Activated gamma-delta T cell treated with Interleukin-2 at 50 U/mL for 16 hours (primary cell): ENCODE results near the gene IPPK.

Experiments
- DNase-seq: peaks from one replicate; pipeline ENCODE4 v3.0.0-alpha.2; 2020

Gene IPPK

DNA sequence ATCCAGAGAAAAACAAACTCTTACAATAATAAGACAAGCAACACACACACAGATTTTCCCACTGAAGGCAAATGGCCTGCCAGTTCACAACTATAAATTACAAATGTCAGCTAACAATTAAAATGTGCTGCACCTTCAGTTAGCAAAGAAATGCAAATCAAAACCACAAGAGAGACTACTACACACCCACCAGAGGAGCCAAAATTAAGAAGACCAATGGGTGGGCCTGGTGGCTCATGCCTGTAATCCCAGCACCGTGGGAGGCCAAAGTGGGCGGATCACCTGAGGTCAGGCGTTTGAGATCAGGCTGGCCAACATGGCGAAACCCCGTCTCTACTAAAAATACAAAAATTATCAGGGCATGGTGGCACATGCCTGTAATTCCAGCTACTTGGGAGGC, 15.1 kb upstream of the IPPK start:
- no peak for DNase-seq

DNA sequence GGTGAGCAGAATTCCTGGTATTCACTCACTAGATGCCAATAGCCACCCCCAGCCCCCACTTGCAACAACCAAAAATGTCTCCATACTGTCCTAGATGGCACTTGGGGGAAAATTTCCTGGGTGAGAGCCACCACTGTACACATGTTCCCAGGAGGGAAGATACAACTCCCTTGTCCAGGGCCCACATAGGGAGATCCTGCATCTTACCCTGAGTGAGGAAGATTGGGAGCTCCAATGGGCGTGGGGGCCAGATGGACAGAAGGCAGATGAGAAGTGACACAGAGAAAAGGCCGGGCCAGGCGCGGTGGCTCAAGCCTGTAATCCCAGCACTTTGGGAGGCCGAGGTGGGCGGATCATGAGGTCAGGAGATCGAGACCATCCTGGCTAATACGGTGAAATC, 12.3 kb upstream of the IPPK start:
- no peak for DNase-seq

DNA sequence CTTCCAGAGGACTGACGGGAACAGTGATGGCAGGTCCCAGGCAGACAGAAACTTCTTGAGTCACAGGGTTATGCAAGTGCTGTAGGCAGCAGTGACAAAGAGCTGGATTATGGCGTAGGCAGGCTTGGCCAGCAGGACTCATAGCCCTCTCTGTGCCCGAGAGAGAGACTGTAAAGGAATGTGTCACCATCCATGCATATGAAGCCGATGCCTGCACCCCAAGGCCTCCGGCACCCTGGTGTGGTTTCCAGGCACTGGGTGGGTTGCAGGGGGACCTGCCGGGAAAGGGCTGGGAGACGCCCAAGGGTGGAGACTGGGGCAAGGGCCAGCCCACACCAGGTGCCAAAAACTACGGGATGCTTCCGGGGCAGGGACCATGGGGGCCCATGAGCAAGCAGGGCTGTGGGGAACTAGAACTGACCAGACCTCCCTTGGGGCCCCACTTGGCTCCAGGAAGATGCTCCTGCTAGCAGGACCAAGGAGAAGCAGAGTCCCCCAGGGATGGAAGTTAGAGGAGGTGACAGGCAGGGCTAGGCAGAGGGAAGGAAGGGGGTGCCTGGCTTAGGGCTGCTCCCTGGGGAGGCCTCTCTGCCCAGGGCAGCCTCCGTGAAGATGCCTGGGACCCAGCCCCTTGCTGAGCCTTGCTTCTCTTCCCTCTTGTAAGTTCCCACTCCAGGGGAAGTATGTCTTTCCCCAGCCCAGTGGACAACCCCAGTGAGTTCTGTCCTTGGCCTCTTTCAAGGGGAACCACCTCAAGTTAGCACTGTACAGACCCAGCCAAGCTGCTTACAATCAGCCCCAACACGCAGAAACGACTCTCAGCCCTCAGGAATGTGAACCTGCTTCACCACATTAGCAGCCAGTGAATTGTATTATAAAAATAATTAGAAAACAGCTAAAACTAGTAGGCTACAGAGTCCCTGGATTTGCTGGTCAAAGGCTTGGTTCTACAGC, 10.5 kb upstream of the IPPK start:
- DNase-seq, result no peak

DNA sequence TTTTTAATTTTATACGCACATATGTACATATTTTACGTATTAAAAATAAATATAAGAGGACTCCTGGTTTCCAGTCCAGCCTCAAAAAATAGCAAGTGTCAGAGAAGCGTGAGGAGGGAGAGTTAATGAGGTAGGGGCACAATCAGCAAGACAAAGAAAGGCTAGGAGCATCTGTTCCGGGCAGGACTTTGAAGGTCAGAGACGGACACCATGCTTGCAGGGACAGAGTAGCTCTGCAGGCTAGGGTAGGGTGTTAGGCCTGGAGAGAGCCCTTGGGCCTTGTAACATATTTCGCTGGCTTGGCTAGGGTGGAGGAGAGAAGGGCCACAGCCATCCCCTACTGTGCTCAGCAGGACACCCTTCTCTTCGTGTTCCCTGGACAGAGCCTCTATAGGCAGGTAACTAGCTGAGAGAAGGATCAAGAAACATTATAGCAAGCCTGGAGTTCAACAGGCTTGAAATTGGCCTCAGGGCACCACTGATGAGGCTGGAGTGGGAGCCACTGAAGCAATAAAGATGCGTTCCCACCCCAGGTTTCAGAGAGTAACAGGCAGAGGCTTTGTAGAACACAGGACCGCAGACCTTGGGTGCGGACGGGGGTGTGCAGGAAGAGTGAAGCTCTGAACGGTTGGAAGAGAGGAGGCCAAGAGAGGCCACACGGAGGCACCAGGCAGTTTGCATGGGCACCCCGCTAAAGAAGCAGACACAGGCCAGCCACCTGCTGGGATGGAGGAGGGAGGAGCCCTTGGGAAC, 9.7 kb upstream of the IPPK start:
- no peak for DNase-seq

DNA sequence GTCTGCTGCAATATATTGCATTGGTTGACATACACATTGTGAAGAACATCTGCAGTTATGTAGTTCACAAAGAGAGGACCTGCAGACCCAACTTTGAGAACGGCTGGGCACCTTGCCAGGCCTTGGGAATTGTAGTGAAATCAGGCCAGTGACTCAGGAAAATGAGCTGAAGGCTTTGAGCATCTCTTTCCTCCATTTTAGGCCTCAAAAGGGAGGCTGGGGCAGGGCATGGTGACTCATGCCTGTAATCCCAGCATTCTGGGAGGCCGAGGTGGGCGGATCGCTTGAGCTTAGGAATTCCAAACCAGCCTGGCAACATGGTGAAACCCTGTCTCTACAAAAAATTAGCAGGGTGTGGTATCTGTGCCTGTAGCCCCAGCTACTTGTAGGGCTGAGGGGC, 1.4 kb upstream of the IPPK start:
- no peak for DNase-seq

DNA sequence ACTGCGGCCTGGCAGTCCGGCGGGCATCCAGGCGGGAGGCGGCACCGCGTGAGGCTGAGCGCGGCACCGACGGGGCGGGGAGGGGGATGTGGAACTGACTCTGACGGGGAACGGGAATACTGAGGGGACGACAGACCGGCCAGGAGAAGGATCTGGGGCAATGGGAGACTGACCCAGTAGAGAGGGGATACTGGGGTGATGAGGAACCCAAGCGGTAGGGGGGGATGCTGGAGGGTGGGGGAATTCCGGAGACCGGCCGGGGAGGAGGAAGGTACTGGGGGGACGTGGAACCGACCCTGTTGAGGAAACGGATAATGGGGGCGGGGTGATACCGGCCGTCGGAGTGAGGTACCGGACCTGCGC, 423 bp downstream of the IPPK start:
- peak; percentile 25 for DNase-seq

DNA sequence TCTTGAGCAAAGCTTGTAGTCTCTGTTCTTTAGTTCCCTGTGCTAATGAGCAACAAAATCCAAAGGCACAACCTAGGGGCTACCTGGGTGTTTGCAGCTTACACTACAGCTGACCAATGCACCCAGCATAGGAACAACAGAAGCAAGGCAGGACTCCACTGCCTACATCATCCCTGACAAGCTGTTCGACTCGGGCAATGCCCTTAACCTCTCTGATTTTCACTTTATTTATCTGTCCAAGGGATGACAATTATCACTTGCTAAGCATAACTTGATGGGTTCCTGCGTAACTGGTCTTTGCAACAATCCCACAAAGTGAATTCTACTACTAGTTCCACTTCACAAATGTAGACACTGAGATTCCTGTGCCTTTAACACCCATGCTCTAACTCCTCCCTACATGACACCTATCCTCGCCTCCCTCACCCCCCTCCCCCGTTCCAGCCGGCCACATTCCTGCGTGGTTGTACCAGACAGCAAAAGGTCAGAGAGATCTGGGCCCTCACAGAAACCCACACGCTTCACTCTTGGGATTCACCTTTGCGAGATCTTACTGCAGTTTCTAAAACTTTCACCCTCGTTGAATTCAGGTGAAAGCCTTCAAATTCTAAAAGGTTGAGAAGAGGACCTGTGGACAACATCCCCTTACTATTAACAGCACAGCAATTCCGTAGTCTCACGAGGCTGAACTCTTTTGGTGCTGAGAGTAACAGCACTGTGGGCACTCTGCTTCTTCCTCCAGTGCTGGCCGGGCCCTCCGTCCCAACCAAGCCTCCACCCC, 995 bp downstream of the IPPK start:
- DNase-seq, result no peak

DNA sequence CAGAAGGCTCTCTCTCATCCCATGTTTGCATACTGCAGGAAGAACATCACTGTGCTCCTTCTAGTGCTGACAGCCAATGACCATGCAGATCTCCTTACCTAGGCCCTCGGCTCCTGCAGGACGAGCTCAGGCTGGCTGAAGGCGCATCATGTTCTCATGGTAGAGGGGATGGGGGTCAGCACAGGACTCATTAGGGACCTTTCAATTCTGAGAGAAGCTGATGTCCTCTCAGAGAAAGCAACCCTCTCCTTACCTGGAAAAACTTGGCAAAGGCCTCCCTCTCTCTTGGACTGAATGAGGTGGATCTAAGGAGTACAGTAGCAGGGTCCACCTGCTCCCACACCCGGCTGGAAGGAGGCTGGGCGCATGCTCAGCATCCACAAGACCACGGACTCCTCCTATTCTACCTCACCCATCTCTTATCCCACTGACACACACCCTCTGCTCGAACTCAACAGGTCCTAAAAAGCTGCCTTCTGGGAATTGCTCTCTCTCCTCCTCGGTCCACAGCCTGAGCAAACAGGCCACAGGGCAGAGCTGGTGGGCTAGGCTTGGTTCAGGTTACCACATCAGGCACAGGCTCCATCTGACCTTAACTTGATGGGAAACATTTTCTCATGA, 2.9 kb downstream of the IPPK start:
- no peak for DNase-seq

DNA sequence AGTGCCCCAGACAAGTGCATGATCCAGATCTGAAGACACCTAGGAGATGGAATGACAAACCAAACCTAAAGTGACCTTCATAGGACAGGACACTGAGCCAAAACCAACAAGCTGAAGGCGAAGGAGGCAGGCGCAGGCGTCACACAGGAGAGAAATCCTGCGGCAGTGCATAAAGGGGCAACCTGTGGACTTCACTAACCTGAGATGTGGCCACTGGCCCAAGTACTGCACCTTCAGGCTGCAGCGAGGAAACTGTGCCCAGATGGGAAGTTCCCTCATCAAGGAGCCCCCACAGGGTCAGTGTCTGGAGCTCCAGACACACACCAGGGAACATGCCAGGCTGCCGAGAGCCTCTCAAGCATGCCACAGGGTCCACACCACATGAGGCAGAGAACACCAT, 3.7 kb downstream of the IPPK start:
- DNase-seq, result no peak

DNA sequence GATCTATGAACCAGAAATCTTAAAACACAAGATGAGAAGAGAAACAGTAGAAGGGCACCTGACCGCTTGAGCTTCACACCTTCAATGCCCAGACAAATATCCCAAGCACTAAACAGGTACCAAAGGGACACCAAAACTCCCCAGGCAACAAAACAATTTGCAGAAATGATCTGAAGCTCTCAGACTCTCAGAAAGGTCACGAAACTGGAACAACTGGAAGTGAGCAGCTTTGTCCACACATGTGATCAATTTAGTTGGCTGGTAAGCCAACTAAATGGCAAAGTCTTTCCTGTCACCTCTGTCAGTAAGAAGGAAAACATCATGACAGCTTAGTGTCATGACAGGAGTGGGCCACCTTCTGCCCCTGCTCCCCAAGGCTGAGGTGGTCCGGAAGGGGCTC, 4.1 kb downstream of the IPPK start:
- no peak for DNase-seq

DNA sequence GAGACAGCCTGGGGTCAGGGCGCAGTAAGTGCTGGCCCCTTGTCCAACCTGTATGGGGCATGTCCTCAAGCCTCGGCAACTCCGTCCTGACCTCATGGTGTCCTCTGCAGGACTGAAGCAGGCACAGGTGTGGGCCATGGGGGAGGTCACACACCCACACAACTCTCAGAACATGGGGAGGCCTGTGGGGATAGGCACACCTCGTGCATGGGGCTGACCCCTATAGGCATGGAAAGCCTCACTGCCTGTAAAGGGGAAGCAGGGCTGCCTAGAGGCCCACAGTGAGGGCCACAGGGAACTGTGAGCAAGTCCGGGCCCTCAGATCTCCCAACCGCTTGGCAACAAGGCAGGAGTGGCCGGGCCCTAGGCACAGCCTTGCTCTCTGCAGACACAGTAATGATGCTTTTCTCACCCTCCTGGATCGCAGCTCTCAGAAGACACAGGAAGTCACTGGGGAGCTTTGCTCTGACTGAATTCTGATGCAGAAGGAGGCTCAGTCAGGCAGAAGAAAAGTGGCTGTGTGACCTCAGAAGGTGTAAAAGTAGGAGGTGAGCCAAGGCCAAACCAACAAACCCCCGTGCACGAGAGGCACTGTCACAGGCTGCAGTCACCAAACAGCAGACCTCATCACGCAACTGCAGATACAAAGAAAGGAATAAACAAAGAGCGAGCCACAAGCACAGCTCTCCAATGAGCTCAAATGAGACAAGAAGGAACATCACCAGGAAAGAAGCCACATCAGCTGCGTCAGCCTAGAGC, 5.4 kb downstream of the IPPK start:
- peak; percentile 36 for DNase-seq

DNA sequence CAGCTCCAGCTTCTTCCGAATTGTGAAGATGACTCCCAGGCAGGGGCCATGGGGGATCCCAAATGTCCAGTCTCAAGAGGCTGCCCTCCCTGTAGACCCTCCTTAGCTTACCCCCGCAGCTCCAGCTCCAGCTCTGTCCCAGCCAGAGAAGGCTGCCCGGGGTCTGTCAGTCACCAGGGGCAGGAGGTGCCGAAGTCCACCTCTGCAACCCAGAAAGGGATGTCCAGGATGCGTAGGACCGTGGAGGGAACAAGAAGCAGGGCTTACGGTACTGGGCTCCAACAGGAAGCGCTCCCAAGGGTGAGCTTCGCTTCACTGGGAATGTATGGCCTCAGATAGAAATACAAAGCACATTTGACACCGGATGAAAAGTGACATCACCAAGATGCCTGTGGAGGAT, 6.0 kb downstream of the IPPK start:
- DNase-seq, result no peak

DNA sequence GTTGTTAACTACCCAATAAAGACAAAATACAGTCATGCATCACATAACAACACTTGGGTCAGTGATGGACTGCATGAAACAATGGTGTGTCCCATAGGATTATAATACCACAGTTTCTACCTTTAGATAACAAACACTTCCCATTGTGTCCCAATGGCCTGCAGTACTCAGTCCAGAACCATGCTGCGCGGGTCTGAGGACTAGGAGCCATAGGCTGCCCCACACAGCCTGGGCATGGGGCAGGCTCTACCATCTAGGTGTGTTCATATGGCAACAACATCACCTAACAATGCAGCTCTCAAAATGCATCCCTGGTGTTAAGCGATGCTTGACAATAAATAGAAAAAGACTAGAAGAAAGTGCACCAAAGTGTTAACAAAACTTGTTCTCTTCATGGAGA, 6.8 kb downstream of the IPPK start:
- DNase-seq, result no peak

DNA sequence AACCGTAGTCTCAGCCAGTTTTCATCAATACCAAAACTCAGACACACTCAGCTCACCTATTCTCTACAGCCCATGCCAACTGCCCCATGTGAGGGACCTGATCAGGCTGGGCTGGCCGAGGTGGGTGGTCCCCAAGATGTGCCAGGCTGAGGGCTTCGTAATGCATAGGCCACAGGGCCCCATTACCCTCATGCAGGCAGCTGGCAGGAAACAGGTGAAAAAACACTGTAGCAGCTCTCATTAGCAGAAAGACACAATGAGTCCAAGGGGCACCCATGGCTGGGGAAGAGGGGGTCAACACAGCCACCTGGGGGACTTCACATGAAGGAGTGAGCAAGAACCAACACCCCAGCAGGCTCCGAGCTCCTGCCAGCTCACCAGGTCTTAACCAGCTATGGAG, 8.2 kb downstream of the IPPK start:
- DNase-seq, result no peak

DNA sequence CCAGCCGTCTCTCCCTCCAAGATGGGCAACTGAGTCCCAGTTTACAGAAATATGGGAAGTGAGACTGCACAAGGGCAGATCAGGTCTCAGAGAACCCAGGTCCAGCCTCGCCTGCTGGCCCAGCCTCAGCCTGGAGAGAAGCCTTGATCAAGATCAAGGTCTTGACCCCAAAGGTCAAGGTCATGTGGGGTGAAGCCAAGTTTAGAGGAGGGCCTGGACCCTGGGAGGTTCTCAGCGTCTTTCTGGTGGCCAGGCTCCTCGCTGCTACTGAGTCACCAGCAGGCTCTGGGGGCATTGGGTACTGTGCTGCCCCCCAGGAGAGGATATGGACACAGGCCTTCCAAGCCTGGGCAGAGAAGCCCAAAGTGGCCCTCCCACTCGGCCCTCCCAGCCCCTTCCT, 8.8 kb downstream of the IPPK start:
- DNase-seq, result no peak

DNA sequence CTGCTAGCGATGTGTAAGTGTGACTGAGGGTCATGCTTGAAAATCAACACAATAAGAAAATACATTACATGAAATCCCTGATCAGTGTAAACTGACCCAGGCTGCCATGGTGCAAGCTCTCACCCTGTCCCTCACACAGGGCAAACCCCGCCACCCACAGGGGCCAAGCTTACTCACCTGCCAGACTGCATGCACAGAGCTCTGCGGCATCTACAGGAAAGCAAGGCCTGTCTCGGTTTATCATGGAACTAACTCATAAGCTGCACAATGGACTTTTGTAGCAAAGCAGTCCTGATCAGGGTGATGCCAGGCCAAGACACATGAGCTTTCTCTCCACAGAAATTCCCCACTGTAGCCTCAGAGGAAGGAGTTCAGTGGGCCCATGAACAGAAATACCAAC, 9.7 kb downstream of the IPPK start:
- no peak for DNase-seq

DNA sequence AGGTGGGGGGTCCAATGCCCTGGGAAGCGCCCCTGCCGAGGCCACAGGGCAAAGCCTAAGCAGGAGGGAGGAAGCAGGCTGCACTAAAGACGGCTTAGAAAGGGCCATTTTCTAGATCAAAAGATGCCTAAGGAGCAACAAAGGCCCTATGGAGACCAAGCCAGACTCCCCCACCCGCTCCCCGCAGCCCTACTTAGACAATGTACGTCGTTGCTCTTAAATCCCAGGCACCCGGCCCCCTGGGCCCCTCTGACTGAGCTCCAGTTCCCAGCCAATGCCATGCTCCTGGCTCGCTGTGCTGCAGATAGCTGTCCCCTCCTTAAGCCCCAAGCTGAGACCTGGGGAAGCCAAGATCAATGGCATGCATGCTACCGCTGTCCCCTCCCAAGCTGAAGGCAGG, 10.3 kb downstream of the IPPK start:
- DNase-seq, result no peak

DNA sequence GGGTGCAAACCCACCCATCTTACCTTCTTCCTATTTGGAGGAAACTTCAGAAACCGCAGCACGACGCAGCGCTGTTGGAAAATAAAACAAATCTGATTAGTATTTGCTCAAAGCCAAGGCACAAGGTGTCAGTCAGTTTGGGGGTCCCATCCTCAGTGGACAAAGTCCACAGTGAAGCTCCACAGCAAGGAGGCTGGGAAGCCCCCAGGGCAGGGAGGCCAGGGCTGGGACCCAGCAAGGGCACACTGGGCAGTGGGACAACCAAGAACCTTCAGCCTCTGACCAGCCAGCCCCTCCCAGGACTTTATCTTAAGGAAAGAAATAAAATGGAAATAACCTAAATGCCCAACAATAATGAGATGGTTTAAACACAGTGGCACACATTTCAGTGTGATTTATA, 11.3 kb downstream of the IPPK start:
- DNase-seq, result no peak

DNA sequence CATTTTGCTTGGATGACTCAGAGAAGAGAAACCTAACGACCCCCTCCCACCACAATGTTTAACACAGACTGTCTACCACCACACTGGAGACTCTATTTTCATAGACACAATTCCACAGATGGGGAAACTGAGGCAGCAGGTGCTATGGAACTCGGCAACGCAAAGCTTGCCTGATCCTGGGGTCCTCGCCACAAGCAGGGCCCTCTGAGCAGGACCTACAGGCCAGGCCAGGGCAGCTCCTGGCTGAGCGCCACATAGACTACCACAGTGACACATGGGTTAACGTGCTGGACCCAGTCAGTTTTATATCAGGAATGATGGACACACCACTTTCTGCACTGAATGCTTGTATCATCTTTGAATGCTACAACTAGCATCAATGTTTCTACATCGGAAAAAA, 11.8 kb downstream of the IPPK start:
- no peak for DNase-seq

DNA sequence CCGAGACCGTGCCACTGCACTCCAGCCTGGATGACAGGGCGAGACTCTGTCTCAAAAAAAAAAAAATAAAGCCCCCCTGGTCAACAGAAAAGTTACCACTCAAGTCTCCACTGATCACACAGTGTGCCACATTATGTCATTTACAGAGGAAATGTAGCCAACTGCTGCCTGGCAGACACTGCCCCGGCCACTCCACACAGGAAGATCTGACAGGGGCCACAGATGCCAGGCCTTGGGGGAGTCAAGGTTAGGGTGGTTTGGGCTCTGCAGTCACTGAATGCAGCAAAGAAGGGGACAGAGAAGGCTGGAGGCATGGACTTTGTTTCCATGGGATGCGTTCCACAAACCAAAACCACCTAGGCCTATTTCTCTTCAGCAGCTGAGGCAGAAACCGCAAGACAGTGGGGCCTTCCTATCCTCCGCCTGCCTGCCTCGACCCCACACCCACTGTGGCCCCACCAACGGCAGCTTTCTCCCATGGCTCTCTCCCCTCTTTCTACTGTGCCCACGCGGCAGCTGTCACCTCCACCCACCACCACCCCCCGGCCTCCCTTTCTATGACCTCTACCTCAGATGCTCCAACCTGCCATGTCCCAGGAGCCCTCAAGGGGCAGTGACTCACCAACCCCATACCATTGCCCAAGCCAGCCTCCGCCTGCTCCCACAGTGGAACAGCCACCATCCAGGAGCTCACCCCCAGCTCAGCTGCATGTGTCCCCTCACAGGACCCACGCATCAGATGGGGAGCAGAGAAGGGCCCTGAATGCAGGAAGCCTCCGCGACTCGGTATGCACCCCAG, 12.4 kb downstream of the IPPK start:
- DNase-seq, result no peak

DNA sequence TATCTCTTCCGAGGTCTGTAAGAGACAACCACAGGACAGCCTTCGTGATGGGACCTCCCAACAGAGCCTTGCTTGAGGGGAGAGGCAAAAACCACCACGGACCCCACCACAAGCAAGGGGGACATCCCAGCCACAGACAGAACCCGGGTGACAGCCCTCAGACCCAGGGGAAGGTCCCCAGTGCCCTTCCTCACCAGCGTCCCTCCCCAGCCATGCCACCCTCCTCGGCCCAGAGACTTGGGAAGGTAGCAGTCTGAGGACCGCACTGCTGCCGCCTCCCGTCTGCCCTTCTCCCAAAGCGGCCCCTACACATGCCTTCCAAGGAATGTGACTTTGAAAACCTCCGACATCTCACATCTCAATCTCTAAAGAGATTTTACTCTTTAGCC, 13.4 kb downstream of the IPPK start:
- no peak for DNase-seq
